GM12878 (cell line): Measurements from ENCODE around the gene CTBP1. TPM values are rescaled to one million over a fixed set of nuclear protein-coding genes. Genes with fewer than 3 reads are reported as not detected.

Experiments used
- ATF3 ChIP-seq: IDR thresholded peaks from 2 replicates; pipeline ENCODE4 v1.6.1; 2011; ENCODE audit warnings: low read depth, mild to moderate bottlenecking, low read length, moderate library complexity, borderline replicate concordance; ENCODE audit errors: extremely low read depth
- ATF7 ChIP-seq: fragments of 450-650 bp; IDR thresholded peaks from 2 replicates; pipeline ENCODE4 v1.6.1; 2016; ENCODE audit warnings: low read depth, mild to moderate bottlenecking
- BACH1 ChIP-seq: fragments of 450-650 bp; IDR thresholded peaks from 2 replicates; pipeline ENCODE4 v1.6.1; 2017; ENCODE audit warnings: mild to moderate bottlenecking, borderline replicate concordance
- CBX5 ChIP-seq: sonication (generic); IDR thresholded peaks from 2 replicates; pipeline ENCODE4 v1.6.1; 2016; ENCODE audit warnings: low read depth, moderate library complexity, mild to moderate bottlenecking, inconsistent platforms
- CHD2 ChIP-seq: IDR thresholded peaks from 2 replicates; pipeline ENCODE4 v1.6.1; 2011; ENCODE audit warnings: low read depth, low read length, improper control_type of control experiment, borderline replicate concordance
- CREM ChIP-seq: IDR thresholded peaks from 2 replicates; pipeline ENCODE4 v1.6.1; 2014; ENCODE audit warnings: antibody characterized with exemption, low read depth
- EGR1 ChIP-seq, 2 experiments: IDR thresholded peaks; 1 replicate in 1 of 2; 2 replicates in 1 of 2; pipeline ENCODE4 v1.6.1; 2011 to 2012; ENCODE audit warnings: low read depth in 2 of 2, low read length in 2 of 2, borderline replicate concordance in 1 of 2, mild to moderate bottlenecking in 1 of 2, moderate library complexity in 1 of 2
- ELK1 ChIP-seq: IDR thresholded peaks from 2 replicates; pipeline ENCODE4 v1.6.1; 2012; ENCODE audit warnings: low read depth, low read length, improper control_type of control experiment
- EP300 ChIP-seq, 2 experiments: fragments of 150-350 bp in 1 of 2; IDR thresholded peaks; 2 replicates each; pipeline ENCODE4 v1.6.1; 2011 to 2012; ENCODE audit warnings: low read depth in 2 of 2, low read length in 2 of 2, borderline replicate concordance in 1 of 2, improper control_type of control experiment in 1 of 2, inconsistent platforms in 1 of 2; ENCODE audit not compliant: control insufficient read depth in 1 of 2
- ESRRA ChIP-seq: IDR thresholded peaks from 2 replicates; pipeline ENCODE4 v1.6.1; 2012; ENCODE audit warnings: mild to moderate bottlenecking, low read length, improper control_type of control experiment
- FOXM1 ChIP-seq: IDR thresholded peaks from 2 replicates; pipeline ENCODE4 v1.6.1; 2012; ENCODE audit warnings: low read depth, mild to moderate bottlenecking, inconsistent platforms, low read length, moderate library complexity
- IKZF1 ChIP-seq: fragments of 450-650 bp; conservative IDR thresholded peaks from 2 replicates; pipeline ENCODE4 v1.6.1; 2017; ENCODE audit warnings: antibody characterized with exemption, mild to moderate bottlenecking
- IRF4 ChIP-seq: IDR thresholded peaks from 2 replicates; pipeline ENCODE4 v1.6.1; 2011; ENCODE audit warnings: low read depth, low read length
- JUNB ChIP-seq: IDR thresholded peaks from 2 replicates; pipeline ENCODE4 v1.6.1; 2016; ENCODE audit warnings: antibody characterized with exemption, mild to moderate bottlenecking
- MTA2 ChIP-seq: fragments of 450-650 bp; IDR thresholded peaks from 2 replicates; pipeline ENCODE4 v1.6.1; 2016; ENCODE audit warnings: low read depth, mild to moderate bottlenecking, moderate library complexity
- NFIC ChIP-seq: IDR thresholded peaks from 2 replicates; pipeline ENCODE4 v1.6.1; 2012; ENCODE audit warnings: low read depth, mild to moderate bottlenecking, inconsistent platforms, low read length, moderate library complexity
- POLR2AphosphoS5 ChIP-seq: IDR thresholded peaks from 2 replicates; pipeline ENCODE4 v1.6.1; 2011; ENCODE audit warnings: mild to moderate bottlenecking, low read length, inconsistent platforms
- SMAD1 ChIP-seq: fragments of 450-650 bp; IDR thresholded peaks from 2 replicates; pipeline ENCODE4 v1.6.1; 2018; ENCODE audit warnings: mild to moderate bottlenecking, low read depth; ENCODE audit not compliant: partially characterized antibody
- TAF1 ChIP-seq: IDR thresholded peaks from 2 replicates; pipeline ENCODE4 v1.6.1; 2011; ENCODE audit warnings: mild to moderate bottlenecking, low read depth, low read length, borderline replicate concordance
- TARDBP ChIP-seq: IDR thresholded peaks from 2 replicates; pipeline ENCODE4 v1.6.1; 2016; ENCODE audit warnings: borderline replicate concordance
- polyA plus RNA-seq, 11 experiments: library from polyadenylated mRNA; depleted of rRNA in 4 of 11; unstranded in 6 of 11; stranded (reverse) in 5 of 11; fragments of >200 nt; fragmentation: Nextera tagmentation in 4 of 11; fragmentation: Illumina TruSeq in 1 of 11; extraction: Ambion mirVana in 4 of 11; extraction: Trizol in 1 of 11; gene quantifications; 1 replicate in 1 of 11; 2 replicates in 10 of 11; pipeline versions ENCODE4 v1.2.1 to v1.2.3, GENCODE V29; 2011 to 2016; ENCODE audit warnings: inconsistent platforms in 2 of 11, missing spikeins in 2 of 11, low read depth in 1 of 11
- total RNA-seq, 4 experiments: library from RNA; depleted of rRNA in 3 of 4; stranded (reverse); fragments of >200 nt in 3 of 4; fragmentation: Illumina TruSeq in 1 of 4; extraction: Trizol in 1 of 4; gene quantifications; 2 replicates each; pipeline versions ENCODE4 v1.2.1 to v1.2.3, GENCODE V29; 2013 to 2021

Gene CTBP1
- total and polyA plus RNA-seq, 10 of the 15 experiments (the other 5 are each of a cell fraction or from before 2014, with no cell fraction given), result 7.4 to 182 (median 63.1) TPM

GRCh38 chr4:1215141-1216075 lies 33.5 kb downstream of the CTBP1 start (continued):
- TF ChIP-seq SMAD1, result no peak
- TF ChIP-seq IRF4, result 0 out of 2 replicates have a peak, but pooled peaks have one; percentile 24
- TF ChIP-seq NFIC, result no peak; the same call in 1 of the 2 replicates
- TF ChIP-seq JUNB, result no peak
- 0 out of 2 replicates have a peak, but pooled peaks have one; percentile 35 for TF ChIP-seq MTA2
- 0 out of 2 replicates have a peak, but pooled peaks have one; percentile 43 for TF ChIP-seq FOXM1
- TF ChIP-seq ESRRA, result 0 out of 2 replicates have a peak, but pooled peaks have one; percentile 29
- peak in 1 of 2 experiments; percentile 82; a peak in 2 of 3 replicates for TF ChIP-seq EGR1 (IDR thresholded peaks at IDR 0.05; ENCODE audit: borderline replicate concordance in 1 of 2, low read depth in 2 of 2, low read length in 2 of 2)
- TF ChIP-seq CBX5, result 0 out of 2 replicates have a peak, but pooled peaks have one; percentile 50
- 0 out of 2 replicates have a peak, but pooled peaks have one; percentile 22 for TF ChIP-seq CHD2
- peak; percentile 56; the same call in 1 of the 2 replicates for TF ChIP-seq CREM
- 0 out of 2 replicates have a peak, but pooled peaks have one; percentile 10 for TF ChIP-seq ATF7
- 0 out of 2 replicates have a peak, but pooled peaks have one; percentile 7 for TF ChIP-seq ELK1
- peak; percentile 50; the same call in 1 of the 2 replicates for TF ChIP-seq POLR2AphosphoS5
- 0 out of 2 replicates have a peak, but pooled peaks have one; percentile 34 for TF ChIP-seq TAF1
- TF ChIP-seq BACH1, result 0 out of 2 replicates have a peak, but pooled peaks have one; percentile 41
- no peak for TF ChIP-seq ATF3
- peak in 1 of 2 experiments; percentile 59; a peak in 1 of 4 replicates for TF ChIP-seq EP300 (IDR thresholded peaks at IDR 0.05; ENCODE audit: borderline replicate concordance in 1 of 2, control insufficient read depth in 1 of 2, low read depth in 2 of 2, low read length in 2 of 2)
- 0 out of 2 replicates have a peak, but pooled peaks have one; percentile 17 for TF ChIP-seq IKZF1
- TF ChIP-seq TARDBP, result peak; percentile 30; the same call in 1 of the 2 replicates
